AG09319 (cell line): Measurements from ENCODE around the gene ENTPD1.
"Not testable (repeated sequence)": the region's sequence is repeated elsewhere in the genome, so short reads cannot be mapped to it uniquely, and the experiment has no call there.

ENCODE experiments used
- DNase-seq: peaks from one replicate; pipeline ENCODE4 v3.0.0-alpha.2; 2010; ENCODE audit warnings: low read depth; ENCODE audit errors: extremely low read depth
- TF ChIP-seq, protein P1 (sequence below): IDR thresholded peaks from 2 replicates; pipeline ENCODE4 v1.5.1; 2011; ENCODE audit warnings: low read depth, mild to moderate bottlenecking, inconsistent platforms, low read length, moderate library complexity

Gene ENTPD1

GRCh38 chr10:95798096-95798855 lies 42.3 kb downstream of the ENTPD1 start:
- TF ChIP-seq, protein P1, sequence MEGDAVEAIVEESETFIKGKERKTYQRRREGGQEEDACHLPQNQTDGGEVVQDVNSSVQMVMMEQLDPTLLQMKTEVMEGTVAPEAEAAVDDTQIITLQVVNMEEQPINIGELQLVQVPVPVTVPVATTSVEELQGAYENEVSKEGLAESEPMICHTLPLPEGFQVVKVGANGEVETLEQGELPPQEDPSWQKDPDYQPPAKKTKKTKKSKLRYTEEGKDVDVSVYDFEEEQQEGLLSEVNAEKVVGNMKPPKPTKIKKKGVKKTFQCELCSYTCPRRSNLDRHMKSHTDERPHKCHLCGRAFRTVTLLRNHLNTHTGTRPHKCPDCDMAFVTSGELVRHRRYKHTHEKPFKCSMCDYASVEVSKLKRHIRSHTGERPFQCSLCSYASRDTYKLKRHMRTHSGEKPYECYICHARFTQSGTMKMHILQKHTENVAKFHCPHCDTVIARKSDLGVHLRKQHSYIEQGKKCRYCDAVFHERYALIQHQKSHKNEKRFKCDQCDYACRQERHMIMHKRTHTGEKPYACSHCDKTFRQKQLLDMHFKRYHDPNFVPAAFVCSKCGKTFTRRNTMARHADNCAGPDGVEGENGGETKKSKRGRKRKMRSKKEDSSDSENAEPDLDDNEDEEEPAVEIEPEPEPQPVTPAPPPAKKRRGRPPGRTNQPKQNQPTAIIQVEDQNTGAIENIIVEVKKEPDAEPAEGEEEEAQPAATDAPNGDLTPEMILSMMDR, result no peak
- DNase-seq, result no peak

DNA sequence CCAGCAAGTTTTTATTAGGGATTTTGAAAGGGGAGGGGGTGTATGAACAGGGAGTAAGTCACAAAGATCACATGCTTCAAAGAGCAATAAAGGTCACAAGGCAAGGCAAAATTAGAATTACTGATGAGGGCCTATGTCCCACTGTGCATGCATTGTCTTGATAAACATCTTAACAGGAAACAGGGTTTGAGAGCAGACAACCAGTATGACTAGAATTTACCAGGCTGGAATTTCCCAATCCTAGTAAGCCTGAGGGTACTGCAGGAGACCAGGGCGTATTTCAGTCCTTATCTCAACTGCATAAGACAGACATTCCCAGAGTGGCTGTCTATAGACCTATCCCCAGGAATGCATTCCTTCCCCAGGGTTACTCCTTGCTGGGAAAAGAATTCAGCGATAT lies 44.3 kb downstream of the ENTPD1 start:
- not testable (repeated sequence) for DNase-seq

DNA sequence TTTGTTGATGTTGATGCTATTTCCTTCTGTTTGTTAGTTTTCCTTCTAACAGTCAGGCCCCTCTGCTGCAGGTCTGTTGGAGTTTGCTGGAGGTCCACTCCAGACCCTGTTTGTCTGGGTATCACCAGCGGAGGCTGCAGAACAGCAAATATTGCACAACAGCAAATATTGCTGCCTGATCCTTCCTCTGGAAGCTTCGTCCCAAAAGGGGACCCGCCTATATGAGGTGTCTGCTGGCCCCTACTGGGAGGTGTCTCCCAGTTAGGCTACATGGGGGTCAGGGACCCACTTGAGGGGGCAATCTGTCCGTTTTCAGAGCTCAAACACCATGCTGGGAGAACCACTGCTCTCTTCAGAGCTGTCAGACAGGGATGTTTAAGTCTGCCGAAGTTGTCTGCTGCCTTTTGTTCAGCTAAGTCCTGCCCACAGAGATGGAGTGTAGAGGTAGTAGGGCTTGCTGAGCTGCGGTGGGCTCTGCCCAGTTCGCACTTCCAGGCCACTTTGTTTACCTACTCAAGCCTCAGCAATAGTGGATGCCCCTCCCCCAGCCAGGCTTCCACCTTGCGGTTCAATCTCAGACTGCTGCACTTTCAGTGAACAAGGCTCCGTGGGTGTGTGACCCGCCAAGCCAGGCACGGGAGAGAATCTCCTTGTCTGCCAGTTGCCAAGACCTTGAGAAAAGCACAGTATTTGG lies 50.9 kb downstream of the ENTPD1 start:
- DNase-seq, result not testable (repeated sequence)

GRCh38 chr10:95808705-95809308 lies 52.8 kb downstream of the ENTPD1 start:
- DNase-seq, result not testable (repeated sequence)

DNA sequence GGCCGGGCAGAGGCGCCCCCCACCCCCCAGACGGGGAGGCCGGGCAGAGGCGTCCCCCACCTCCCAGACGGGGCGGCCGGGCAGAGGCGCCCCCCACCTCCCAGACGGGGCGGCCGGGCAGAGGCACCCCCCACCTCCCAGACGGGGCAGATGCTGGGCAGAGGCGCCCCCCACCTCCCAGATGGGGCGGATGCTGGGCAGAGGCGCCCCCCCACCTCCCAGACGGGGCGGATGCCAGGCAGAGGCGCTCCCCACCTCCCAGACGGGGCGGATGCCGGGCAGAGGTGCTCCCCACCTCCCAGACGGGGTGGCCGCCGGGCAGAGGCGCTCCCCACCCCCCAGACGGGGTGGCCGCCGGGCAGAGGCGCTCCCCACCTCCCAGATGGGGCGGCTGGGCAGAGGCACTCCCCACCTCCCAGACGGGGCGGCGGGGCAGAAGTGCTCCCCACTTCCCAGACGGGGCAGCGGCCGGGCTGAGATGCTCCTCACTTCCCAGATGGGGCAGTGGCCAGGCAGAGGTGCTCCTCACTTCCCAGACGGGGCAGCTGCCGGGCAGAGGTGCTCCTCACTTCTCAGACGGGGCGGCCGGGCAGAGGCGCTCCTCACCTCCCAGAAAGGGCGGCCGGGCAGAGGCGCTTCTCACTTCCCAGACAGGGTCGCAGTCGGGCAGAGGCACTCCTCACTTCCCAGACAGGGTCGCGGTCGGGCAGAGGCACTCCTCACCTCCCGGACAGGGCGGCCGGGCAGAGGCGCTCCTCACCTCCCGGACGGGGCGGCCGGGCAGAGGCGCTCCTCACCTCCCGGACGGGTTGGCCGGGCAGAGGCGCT lies 53.6 kb downstream of the ENTPD1 start:
- TF ChIP-seq, protein P1, result no peak
- DNase-seq, result no peak

DNA sequence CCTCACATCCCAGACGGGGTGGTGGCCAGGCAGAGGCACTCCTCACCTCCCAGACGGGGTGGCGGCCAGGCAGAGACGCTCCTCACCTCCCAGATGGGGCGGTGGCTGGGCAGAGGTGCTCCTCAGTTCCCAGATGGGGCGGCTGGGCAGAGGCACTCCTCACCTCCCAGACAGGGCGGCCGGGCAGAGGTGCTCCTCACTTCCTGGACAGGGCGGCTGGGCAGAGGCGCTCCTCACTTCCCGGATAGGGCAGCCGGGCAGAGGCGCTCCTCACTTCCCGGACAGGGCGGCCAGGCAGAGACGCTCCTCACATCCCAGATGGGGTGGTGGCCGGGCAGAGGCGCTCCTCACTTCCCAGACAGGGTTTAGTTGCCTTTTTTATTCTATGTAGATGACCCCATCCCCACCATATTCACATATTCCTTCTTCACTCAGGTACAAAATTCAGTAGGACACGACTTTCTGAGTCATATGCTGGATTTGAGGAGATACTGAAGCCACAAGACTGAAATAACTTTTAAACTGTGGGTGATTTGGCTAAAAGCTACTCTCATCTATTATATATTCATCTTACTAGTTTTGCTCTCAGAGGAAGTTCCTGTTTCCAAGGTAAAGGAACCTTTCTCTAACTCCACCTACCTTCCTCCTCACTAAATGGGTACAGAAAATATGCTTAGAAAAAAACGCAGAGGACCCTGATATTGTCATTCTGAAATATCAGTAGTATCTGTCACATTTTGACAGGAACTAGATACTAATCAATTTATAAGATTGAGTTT lies 54.4 kb downstream of the ENTPD1 start:
- no peak for DNase-seq
- TF ChIP-seq, protein P1, result no peak

DNA sequence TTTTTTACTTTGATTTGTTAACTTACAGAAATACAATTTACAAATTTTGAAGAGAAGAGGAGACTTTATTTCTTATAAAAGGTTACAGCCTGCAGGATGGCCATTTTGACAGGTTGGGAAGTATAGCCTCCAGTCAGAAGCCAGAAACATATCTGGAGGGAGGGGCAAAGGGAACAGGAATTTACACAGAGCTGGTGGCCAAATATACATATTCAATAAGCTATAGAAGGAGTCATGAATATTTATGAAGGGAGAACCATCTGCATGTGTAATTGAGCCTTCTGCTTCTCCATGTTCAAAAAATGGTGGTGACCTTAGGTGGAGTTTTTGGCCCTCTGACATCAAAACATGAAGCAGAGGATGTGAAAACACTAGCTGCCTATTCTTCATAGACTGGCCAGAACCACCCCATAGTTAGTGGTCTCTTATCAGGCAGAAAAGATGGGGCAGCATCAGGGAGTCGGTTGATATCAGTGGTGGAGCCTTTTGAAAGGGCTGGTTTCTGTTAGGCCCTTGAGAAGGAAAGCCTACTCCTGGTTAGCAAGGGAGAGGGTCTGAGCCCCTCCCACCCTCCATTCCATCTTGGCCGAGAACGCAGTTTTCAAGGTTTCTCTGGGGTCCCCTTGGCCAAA lies 57.2 kb downstream of the ENTPD1 start:
- DNase-seq, result no peak
- TF ChIP-seq, protein P1, result no peak
